Measurements from ENCODE around the gene NDEL1.

The NDEL1 gene

GRCh38 chr17:8480011-8480976 is 44.6 kb downstream of the NDEL1 start:
- no peak for DNase-seq (ENCODE audit: low read depth)

- no peak for DNase-seq (ENCODE audit: low read depth)
Observed at GRCh38 chr17:8481089-8481488, 45.4 kb downstream of the NDEL1 start.

GRCh38 chr17:8481703-8482102 is 46.0 kb downstream of the NDEL1 start:
- DNase-seq (ENCODE audit: low read depth): no peak

GRCh38 chr17:8482546-8482945 is 46.9 kb downstream of the NDEL1 start:
- no peak for DNase-seq (ENCODE audit: low read depth)

GRCh38 chr17:8484465-8484864 is 48.8 kb downstream of the NDEL1 start:
- no peak for DNase-seq (ENCODE audit: low read depth)

GRCh38 chr17:8485491-8485890 is 49.8 kb downstream of the NDEL1 start:
- no peak for DNase-seq (ENCODE audit: low read depth)

- no peak for DNase-seq (ENCODE audit: low read depth)
Observed at GRCh38 chr17:8487130-8487645, 51.5 kb downstream of the NDEL1 start.

GRCh38 chr17:8487743-8488142 is 52.1 kb downstream of the NDEL1 start:
- no peak for DNase-seq (ENCODE audit: low read depth)

GRCh38 chr17:8488491-8488890 is 52.8 kb downstream of the NDEL1 start:
- DNase-seq (ENCODE audit: low read depth): no peak

GRCh38 chr17:8488901-8489300 is 53.2 kb downstream of the NDEL1 start:
- DNase-seq (ENCODE audit: low read depth): peak; percentile 92

GRCh38 chr17:8489841-8490240 is 54.2 kb downstream of the NDEL1 start:
- no peak for DNase-seq (ENCODE audit: low read depth)

GRCh38 chr17:8490256-8491023 is 54.8 kb downstream of the NDEL1 start:
- no peak for DNase-seq (ENCODE audit: low read depth)

- no peak for DNase-seq (ENCODE audit: low read depth)
Observed at GRCh38 chr17:8492121-8492520, 56.4 kb downstream of the NDEL1 start.

GRCh38 chr17:8494021-8494420 is 58.3 kb downstream of the NDEL1 start:
- DNase-seq (ENCODE audit: low read depth): no peak

GRCh38 chr17:8494506-8495111 is 58.9 kb downstream of the NDEL1 start:
- no peak for DNase-seq (ENCODE audit: low read depth)

GRCh38 chr17:8496081-8496480 is 60.4 kb downstream of the NDEL1 start:
- DNase-seq (ENCODE audit: low read depth): no peak

- DNase-seq (ENCODE audit: low read depth): no peak
Observed at GRCh38 chr17:8499171-8499570, 63.5 kb downstream of the NDEL1 start.

- DNase-seq (ENCODE audit: low read depth): no peak
Observed at GRCh38 chr17:8499614-8500013, 63.9 kb downstream of the NDEL1 start.

- DNase-seq (ENCODE audit: low read depth): no peak
Observed at GRCh38 chr17:8500609-8501008, 64.9 kb downstream of the NDEL1 start.

- DNase-seq (ENCODE audit: low read depth): no peak
Observed at GRCh38 chr17:8502126-8502525, 66.4 kb downstream of the NDEL1 start.

GRCh38 chr17:8503368-8503767 is 67.7 kb downstream of the NDEL1 start:
- no peak for DNase-seq (ENCODE audit: low read depth)

- DNase-seq (ENCODE audit: low read depth): no peak
Observed at GRCh38 chr17:8503807-8504206, 68.1 kb downstream of the NDEL1 start.

All from GM04504 (cell line).